Trophoblast cell (in vitro differentiated cells and primary cell): ENCODE data around the gene RIT2.

ENCODE experiments used
- DNase-seq, 2 donors: peaks; one replicate each; pipeline ENCODE4 v3.0.0-alpha.2; 2016
- H2AFZ ChIP-seq: 2 replicates; pipeline ENCODE4 v1.6.1; 2013; ENCODE audit warnings: low read length, moderate library complexity, mild to moderate bottlenecking; ENCODE audit not compliant: insufficient read depth, poor library complexity
- H2AK5ac ChIP-seq: 2 replicates; pipeline ENCODE4 v1.6.1; 2013; ENCODE audit warnings: mild to moderate bottlenecking, low read length
- H2BK120ac ChIP-seq: 2 replicates; pipeline ENCODE4 v1.6.1; 2013; ENCODE audit warnings: low read length, mild to moderate bottlenecking, moderate library complexity; ENCODE audit not compliant: insufficient read depth, poor library complexity
- H2BK12ac ChIP-seq: 2 replicates; pipeline ENCODE4 v1.6.1; 2013; ENCODE audit warnings: mild to moderate bottlenecking, low read length, moderate library complexity
- H2BK5ac ChIP-seq: 2 replicates; pipeline ENCODE4 v1.6.1; 2013; ENCODE audit warnings: low read length, low read depth, moderate library complexity, mild to moderate bottlenecking; ENCODE audit not compliant: poor library complexity
- H3K14ac ChIP-seq: 2 replicates; pipeline ENCODE4 v1.6.1; 2013; ENCODE audit warnings: mild to moderate bottlenecking, low read length
- H3K18ac ChIP-seq: 2 replicates; pipeline ENCODE4 v1.6.1; 2013; ENCODE audit warnings: mild to moderate bottlenecking, low read length
- H3K23ac ChIP-seq: 2 replicates; pipeline ENCODE4 v1.6.1; 2013; ENCODE audit warnings: low read length
- H3K27ac ChIP-seq: 2 replicates; pipeline ENCODE4 v1.5.1; 2013; ENCODE audit warnings: low read depth, mild to moderate bottlenecking, inconsistent platforms, low read length, moderate library complexity
- H3K27me3 ChIP-seq: 2 replicates; pipeline ENCODE4 v1.6.1; 2013; ENCODE audit warnings: inconsistent platforms, mild to moderate bottlenecking, low read length, moderate library complexity; ENCODE audit not compliant: insufficient read depth
- H3K36me3 ChIP-seq, 2 experiments: 1 replicate in 1 of 2; 2 replicates in 1 of 2; pipeline ENCODE4 v1.6.1; 2013; ENCODE audit warnings: low read length in 2 of 2, mild to moderate bottlenecking in 2 of 2, moderate library complexity in 1 of 2; ENCODE audit not compliant: insufficient read depth in 2 of 2, control insufficient read depth in 1 of 2
- H3K4ac ChIP-seq: 2 replicates; pipeline ENCODE4 v1.6.1; 2013; ENCODE audit warnings: low read depth, mild to moderate bottlenecking, low read length, moderate library complexity
- H3K4me1 ChIP-seq, 2 experiments: 1 replicate in 1 of 2; 2 replicates in 1 of 2; pipeline ENCODE4 v1.6.1; 2013; ENCODE audit warnings: low read length in 2 of 2, mild to moderate bottlenecking in 2 of 2, moderate library complexity in 1 of 2; ENCODE audit not compliant: insufficient read depth in 2 of 2, control insufficient read depth in 1 of 2
- H3K4me2 ChIP-seq: 2 replicates; pipeline ENCODE4 v1.6.1; 2013; ENCODE audit warnings: inconsistent platforms, mild to moderate bottlenecking, low read length, moderate library complexity
- H3K4me3 ChIP-seq: 2 replicates; pipeline ENCODE4 v1.5.1; 2013; ENCODE audit warnings: mild to moderate bottlenecking, low read depth, low read length, inconsistent platforms
- H3K79me1 ChIP-seq: one replicate; pipeline ENCODE4 v1.6.1; 2013; ENCODE audit warnings: low read length
- H3K79me2 ChIP-seq: 2 replicates; pipeline ENCODE4 v1.6.1; 2013; ENCODE audit warnings: low read length, mild to moderate bottlenecking; ENCODE audit not compliant: control insufficient read depth, insufficient read depth, poor library complexity
- H3K9ac ChIP-seq: 2 replicates; pipeline ENCODE4 v1.6.1; 2013; ENCODE audit warnings: mild to moderate bottlenecking, low read length
- H3K9me3 ChIP-seq: 2 replicates; pipeline ENCODE4 v1.6.1; 2013; ENCODE audit warnings: low read depth, mild to moderate bottlenecking, control low read depth, inconsistent platforms, low read length; ENCODE audit not compliant: insufficient read depth
- H4K12ac ChIP-seq: 2 replicates; pipeline ENCODE4 v1.6.1; 2013; ENCODE audit warnings: low read depth, mild to moderate bottlenecking, low read length, moderate library complexity
- H4K8ac ChIP-seq: 2 replicates; pipeline ENCODE4 v1.6.1; 2013; ENCODE audit warnings: low read depth, mild to moderate bottlenecking, low read length, moderate library complexity
- H4K91ac ChIP-seq: one replicate; pipeline ENCODE4 v1.6.1; 2013; ENCODE audit warnings: low read depth, mild to moderate bottlenecking, low read length, moderate library complexity
- WGBS: extraction: QIAGEN DNeasy Blood & Tissue Kit; methylation state at CpG from one replicate; pipeline ENCODE4 v1.1.7; 2013; ENCODE audit warnings: missing lambda C conversion rate; ENCODE audit not compliant: insufficient read length, insufficient coverage; ENCODE audit errors: extremely low coverage; 5-methylcytosine and 5-hydroxymethylcytosine counted together

Gene RIT2

GRCh38 chr18:42730272-42730671 lies 385.2 kb downstream of the RIT2 start:
- Histone ChIP-seq H3K4me1 (no peaks in the 10 kb centered on the region), H3K27ac (no peak overlapping the region), H3K4ac (no peak overlapping the region), H3K79me1 (no peaks in the 10 kb centered on the region), H4K8ac (no peak overlapping the region), H2BK12ac (no peak overlapping the region), H3K27me3 (no peaks in the 10 kb centered on the region), H3K14ac (no peak overlapping the region), H3K4me2 (no peak overlapping the region), H3K9me3 (peaks cover 1% of the 10 kb centered on the region), H3K4me3 (no peak overlapping the region), H4K12ac (no peak overlapping the region), H2BK120ac (no peak overlapping the region), H3K36me3 (no peaks in the 10 kb centered on the region), H2BK5ac (no peak overlapping the region), H3K79me2 (no peaks in the 10 kb centered on the region), H3K23ac (no peak overlapping the region), H3K18ac (no peak overlapping the region), H4K91ac (no peak overlapping the region), H3K9ac (no peak overlapping the region), H2AK5ac (no peak overlapping the region), H2AFZ (no peak overlapping the region)
- no CpG with 5 or more reads among the region's 1 CpG for WGBS
- no peak for DNase-seq

- Histone ChIP-seq H3K4me1 (no peaks in the 10 kb centered on the region), H4K91ac (no peak overlapping the region), H3K23ac (no peak overlapping the region), H3K4me2 (no peak overlapping the region), H3K36me3 (no peaks in the 10 kb centered on the region), H3K4ac (no peak overlapping the region), H2BK5ac (no peak overlapping the region), H3K79me1 (no peaks in the 10 kb centered on the region), H2BK12ac (no peak overlapping the region), H3K27ac (no peak overlapping the region), H4K8ac (no peak overlapping the region), H4K12ac (no peak overlapping the region), H3K18ac (no peak overlapping the region), H2AFZ (no peak overlapping the region), H2BK120ac (no peak overlapping the region), H3K4me3 (no peak overlapping the region), H3K27me3 (no peaks in the 10 kb centered on the region), H3K79me2 (no peaks in the 10 kb centered on the region), H2AK5ac (no peak overlapping the region), H3K9ac (no peak overlapping the region), H3K14ac (no peak overlapping the region), H3K9me3 (no peaks in the 10 kb centered on the region)
- no CpG with 5 or more reads among the region's 6 CpGs for WGBS
- DNase-seq, result no peak
These were observed 396.3 kb downstream of the RIT2 start for GRCh38 chr18:42719221-42719620.

GRCh38 chr18:42712065-42712464 lies 403.4 kb downstream of the RIT2 start:
- DNase-seq, result no peak

GRCh38 chr18:42707080-42707479 lies 408.4 kb downstream of the RIT2 start:
- Histone ChIP-seq H3K36me3 (no peaks in the 10 kb centered on the region), H4K12ac (no peak overlapping the region), H3K14ac (no peak overlapping the region), H4K91ac (peak overlapping the region; percentile 32), H3K23ac (no peak overlapping the region), H4K8ac (no peak overlapping the region), H2AK5ac (no peak overlapping the region), H2BK12ac (no peak overlapping the region), H3K4me2 (no peak overlapping the region), H3K4me1 (peaks cover 0 to 3% of the 10 kb centered on the region in 2 experiments), H2BK5ac (no peak overlapping the region), H3K9me3 (no peaks in the 10 kb centered on the region), H3K18ac (no peak overlapping the region), H3K9ac (no peak overlapping the region), H3K4me3 (no peak overlapping the region), H3K4ac (no peak overlapping the region), H3K27ac (peak overlapping the region; percentile 27), H3K79me1 (peaks cover 2% of the 10 kb centered on the region), H2AFZ (no peak overlapping the region), H3K79me2 (no peaks in the 10 kb centered on the region), H2BK120ac (peak overlapping the region; percentile 7), H3K27me3 (no peaks in the 10 kb centered on the region)
- no peak for DNase-seq
- WGBS, result no CpG with 5 or more reads among the region's 1 CpG

More at GRCh38 chr18:42712065-42712464, 403.4 kb downstream of the RIT2 start:
- Histone ChIP-seq H4K12ac (no peak overlapping the region), H3K4me2 (no peak overlapping the region), H3K9ac (no peak overlapping the region), H2BK5ac (no peak overlapping the region), H3K9me3 (no peaks in the 10 kb centered on the region), H3K14ac (no peak overlapping the region), H3K23ac (no peak overlapping the region), H2BK12ac (no peak overlapping the region), H3K27me3 (no peaks in the 10 kb centered on the region), H3K79me2 (no peaks in the 10 kb centered on the region), H3K36me3 (no peaks in the 10 kb centered on the region), H2AK5ac (no peak overlapping the region), H3K18ac (no peak overlapping the region), H2BK120ac (no peak overlapping the region), H3K79me1 (peaks cover 1% of the 10 kb centered on the region), H3K4ac (no peak overlapping the region), H4K91ac (no peak overlapping the region), H3K4me1 (peaks cover 0 to 3% of the 10 kb centered on the region in 2 experiments), H4K8ac (no peak overlapping the region), H2AFZ (no peak overlapping the region), H3K27ac (no peak overlapping the region), H3K4me3 (no peak overlapping the region)
- WGBS, result no CpG with 5 or more reads among the region's 1 CpG
